Activated CD4-positive, alpha-beta T cell treated with anti-CD3 and anti-CD28 coated beads for 36 hours (primary cell): ENCODE results near the gene PCDHB3. TPM values are rescaled to one million over a fixed set of nuclear protein-coding genes. Genes with fewer than 3 reads are reported as not detected.
"Not testable (repeated sequence)": the region's sequence is repeated elsewhere in the genome, so short reads cannot be mapped to it uniquely, and the experiment has no call there.

Experiments
- ATAC-seq: fragments of 200-7000 bp; cut with Tn5 transposase; one replicate; pipeline ENCODE4 v1.10.0; 2021; ENCODE audit warnings: mild to moderate bottlenecking, moderate library complexity
- CTCF ChIA-PET: fragments of 350-600 bp; sonication (Branson Sonifier 250); formaldehyde crosslinking; loops from one replicate; lab custom pipeline; 2021; ENCODE audit warnings: antibody characterized with exemption; lab: Charles Lee
- POLR2A ChIA-PET: fragments of 350-600 bp; sonication (Branson Sonifier 250); formaldehyde crosslinking; loops from one replicate; lab custom pipeline; 2021; ENCODE audit warnings: antibody characterized with exemption, inconsistent platforms; lab: Charles Lee
- DNase-seq: peaks from one replicate; pipeline ENCODE4 v3.0.0-alpha.2; 2020
- H3K27ac Mint-ChIP-seq: one replicate; pipeline ENCODE4 v1.8.0; 2021; ENCODE audit warnings: mixed read lengths
- H3K27me3 Mint-ChIP-seq: one replicate; pipeline ENCODE4 v1.8.0; 2021; ENCODE audit warnings: mixed read lengths
- H3K36me3 Mint-ChIP-seq: one replicate; pipeline ENCODE4 v1.8.0; 2021; ENCODE audit warnings: low read depth, mixed read lengths
- H3K4me1 Mint-ChIP-seq: one replicate; pipeline ENCODE4 v1.8.0; 2021; ENCODE audit warnings: mixed read lengths
- H3K4me3 Mint-ChIP-seq: one replicate; pipeline ENCODE4 v1.8.0; 2021; ENCODE audit warnings: mild to moderate bottlenecking, moderate library complexity, mixed read lengths
- H3K9me3 Mint-ChIP-seq: one replicate; pipeline ENCODE4 v1.8.0; 2021; ENCODE audit warnings: low read depth, mixed read lengths
- intact Hi-C, 2 experiments: fragments of 100-400 bp; cut with DNase I in 1 of 2; cut with micrococcal nuclease in 1 of 2; formaldehyde crosslinking; loops; one replicate each; pipeline versions ENCODE4 v1.14.2 to v1.15.1; 2022 to 2024; cut with DNase I, micrococcal nuclease
- total RNA-seq, 2 experiments: library from RNA; stranded (reverse); gene quantifications; one replicate each; pipeline ENCODE4 v1.2.3, GENCODE V29; 2021

Gene PCDHB3
- total RNA-seq, 2 experiments from 2014 or later: not detected

GRCh38 chr5:141101059-141101458, 786 bp downstream of the PCDHB3 start:
- no peak for ATAC-seq
- H3K27me3 Mint-ChIP-seq: peaks cover 33% of the 10 kb centered on the region
- CTCF ChIA-PET: interaction anchor here (0.7 kb wide), 2 partner anchors 25 to 123 kb away, joined by 3 read pairs; no protein-coding TSS in a partner anchor

GRCh38 chr5:141102070-141102469, 1.8 kb downstream of the PCDHB3 start:
- POLR2A ChIA-PET, DNase-seq, CTCF ChIA-PET, H3K4me1 Mint-ChIP-seq, H3K27ac Mint-ChIP-seq, ATAC-seq, H3K4me3 Mint-ChIP-seq, H3K36me3 Mint-ChIP-seq: not testable (repeated sequence)
- Mint-ChIP-seq H3K9me3 (peaks cover 18% of the 10 kb centered on the region), H3K27me3 (peaks cover 33% of the 10 kb centered on the region)
- intact Hi-C loops: loop anchor here in 1 of 2 experiments (10.0 kb wide), 1 partner anchor 243 kb away; the partner anchor contains the start of gene PCDHGA3

More at GRCh38 chr5:141101059-141101458, 786 bp downstream of the PCDHB3 start:
- H3K27ac Mint-ChIP-seq: no peak overlapping the region
- POLR2A ChIA-PET: no interaction called here
- no peak for DNase-seq
- H3K4me3 Mint-ChIP-seq: no peak overlapping the region
- H3K36me3 Mint-ChIP-seq: peaks cover 10% of the 10 kb centered on the region
- intact Hi-C loops: loop anchor here in 1 of 2 experiments (10.0 kb wide), 1 partner anchor 244 kb away; the partner anchor contains the start of gene PCDHGA3
- no peaks in the 10 kb centered on the region for H3K4me1 Mint-ChIP-seq
- H3K9me3 Mint-ChIP-seq: peaks cover 18% of the 10 kb centered on the region

DNA sequence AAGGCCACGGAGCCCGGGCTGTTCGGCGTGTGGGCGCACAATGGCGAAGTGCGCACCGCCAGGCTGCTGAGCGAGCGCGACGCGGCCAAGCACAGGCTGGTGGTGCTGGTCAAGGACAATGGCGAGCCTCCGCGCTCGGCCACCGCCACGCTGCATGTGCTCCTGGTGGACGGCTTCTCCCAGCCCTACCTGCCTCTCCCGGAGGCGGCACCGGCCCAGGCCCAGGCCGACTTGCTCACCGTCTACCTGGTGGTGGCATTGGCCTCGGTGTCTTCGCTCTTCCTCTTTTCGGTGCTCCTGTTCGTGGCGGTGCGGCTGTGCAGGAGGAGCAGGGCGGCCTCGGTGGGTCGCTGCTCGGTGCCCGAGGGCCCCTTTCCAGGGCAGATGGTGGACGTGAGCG, 2.2 kb downstream of the PCDHB3 start:
- intact Hi-C loops: loop anchor here in 1 of 2 experiments (10.0 kb wide), 1 partner anchor 242 kb away; the partner anchor contains the start of gene PCDHGA3
- Mint-ChIP-seq H3K27me3 (peaks cover 35% of the 10 kb centered on the region), H3K9me3 (peaks cover 18% of the 10 kb centered on the region)
- H3K4me1 Mint-ChIP-seq, ATAC-seq, H3K27ac Mint-ChIP-seq, H3K36me3 Mint-ChIP-seq, CTCF ChIA-PET, H3K4me3 Mint-ChIP-seq, POLR2A ChIA-PET, DNase-seq: not testable (repeated sequence)

GRCh38 chr5:141105350-141105749, 5.1 kb downstream of the PCDHB3 start:
- ChIA-PET POLR2A (no interaction called here), CTCF (no interaction called here)
- Mint-ChIP-seq H3K36me3 (peaks cover 7% of the 10 kb centered on the region), H3K27me3 (peaks cover 22% of the 10 kb centered on the region), H3K27ac (no peak overlapping the region), H3K4me3 (no peak overlapping the region), H3K9me3 (peaks cover 10% of the 10 kb centered on the region), H3K4me1 (no peaks in the 10 kb centered on the region)
- ATAC-seq (no peak), DNase-seq (no peak)
- intact Hi-C loops: loop anchor here in 1 of 2 experiments (10.0 kb wide), 1 partner anchor 239 kb away; the partner anchor contains the start of gene PCDHGA3

GRCh38 chr5:141119250-141119649, 19.0 kb downstream of the PCDHB3 start:
- intact Hi-C loops: no loop called here
- DNase-seq (no peak), ATAC-seq (no peak)
- Mint-ChIP-seq H3K36me3 (no peaks in the 10 kb centered on the region), H3K9me3 (peaks cover 19% of the 10 kb centered on the region), H3K4me3 (no peak overlapping the region), H3K27ac (no peak overlapping the region), H3K27me3 (peaks cover 21% of the 10 kb centered on the region), H3K4me1 (no peaks in the 10 kb centered on the region)
- POLR2A ChIA-PET: no interaction called here
- CTCF ChIA-PET: no interaction called here

DNA sequence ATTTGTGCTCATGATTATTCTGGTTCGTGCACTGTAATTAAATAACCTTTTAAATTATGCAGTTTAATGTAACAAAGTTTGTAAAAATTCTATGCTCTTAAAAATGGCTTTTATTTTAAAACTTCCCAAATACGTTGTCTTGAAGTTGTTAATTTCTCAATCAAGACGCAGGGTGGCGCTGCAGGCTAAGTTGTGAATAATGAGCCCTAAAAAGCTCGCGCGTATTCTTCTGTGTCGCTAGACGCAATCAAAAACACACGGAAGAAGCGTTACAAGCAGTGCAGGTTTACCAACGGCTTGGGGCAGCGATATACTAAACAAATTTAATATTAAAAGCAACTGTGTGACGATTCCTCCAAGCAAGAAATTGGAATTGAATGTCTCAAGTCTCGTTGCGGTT, 21.3 kb downstream of the PCDHB3 start, which contains the start of gene PCDHB4:
Gene PCDHB4, plus strand, starts transcription at position 256 of the 400 bp plus-strand sequence. CDS start 181 bp downstream, outside the sequence.
- intact Hi-C loops: no loop called here
- ATAC-seq: no peak

DNA sequence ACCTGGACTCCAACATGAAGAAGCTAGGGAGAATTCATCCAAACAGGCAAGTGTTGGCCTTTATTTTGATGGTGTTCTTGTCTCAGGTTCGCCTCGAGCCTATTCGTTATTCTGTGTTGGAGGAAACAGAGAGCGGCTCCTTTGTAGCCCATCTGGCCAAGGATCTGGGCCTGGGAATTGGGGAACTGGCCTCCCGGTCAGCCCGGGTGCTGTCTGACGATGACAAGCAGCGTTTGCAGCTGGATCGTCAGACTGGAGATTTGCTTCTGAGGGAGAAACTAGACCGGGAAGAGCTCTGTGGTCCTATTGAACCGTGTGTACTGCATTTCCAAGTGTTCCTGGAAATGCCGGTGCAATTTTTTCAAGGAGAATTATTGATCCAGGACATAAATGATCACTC, 21.7 kb downstream of the PCDHB3 start:
- ChIA-PET CTCF (interaction anchor here (0.6 to 1.2 kb wide), 3 partner anchors 13 to 401 kb away, joined by 3 to 5 read pairs (median 4); partner anchors contain the start of gene PCDHB5), POLR2A (no interaction called here)
- ATAC-seq: no peak
- no peaks in the 10 kb centered on the region for H3K36me3 Mint-ChIP-seq
- no peaks in the 10 kb centered on the region for H3K9me3 Mint-ChIP-seq
- H3K27ac Mint-ChIP-seq: no peak overlapping the region
- H3K4me3 Mint-ChIP-seq: no peak overlapping the region
- intact Hi-C loops: no loop called here
- H3K4me1 Mint-ChIP-seq: no peaks in the 10 kb centered on the region
- no peak for DNase-seq
- peaks cover 22% of the 10 kb centered on the region for H3K27me3 Mint-ChIP-seq

More for the DNA sequence above, 21.3 kb downstream of the PCDHB3 start, which contains the start of gene PCDHB4:
- H3K27ac Mint-ChIP-seq: no peak within 1 kb of the TSS
- H3K4me3 Mint-ChIP-seq: no peak within 1 kb of the TSS
- H3K27me3 Mint-ChIP-seq: peaks cover 21% of the 10 kb centered on the region
- H3K36me3 Mint-ChIP-seq: no peaks in the 10 kb centered on the region
- peaks cover 3% of the 10 kb centered on the region for H3K9me3 Mint-ChIP-seq
- no peaks in the 10 kb centered on the region for H3K4me1 Mint-ChIP-seq
- ChIA-PET POLR2A (no interaction called here), CTCF (interaction anchor here (1.2 kb wide), 1 partner anchor 13 kb away, joined by 4 read pairs; the partner anchor contains the start of gene PCDHB5)
- DNase-seq: peak; percentile 51

DNA sequence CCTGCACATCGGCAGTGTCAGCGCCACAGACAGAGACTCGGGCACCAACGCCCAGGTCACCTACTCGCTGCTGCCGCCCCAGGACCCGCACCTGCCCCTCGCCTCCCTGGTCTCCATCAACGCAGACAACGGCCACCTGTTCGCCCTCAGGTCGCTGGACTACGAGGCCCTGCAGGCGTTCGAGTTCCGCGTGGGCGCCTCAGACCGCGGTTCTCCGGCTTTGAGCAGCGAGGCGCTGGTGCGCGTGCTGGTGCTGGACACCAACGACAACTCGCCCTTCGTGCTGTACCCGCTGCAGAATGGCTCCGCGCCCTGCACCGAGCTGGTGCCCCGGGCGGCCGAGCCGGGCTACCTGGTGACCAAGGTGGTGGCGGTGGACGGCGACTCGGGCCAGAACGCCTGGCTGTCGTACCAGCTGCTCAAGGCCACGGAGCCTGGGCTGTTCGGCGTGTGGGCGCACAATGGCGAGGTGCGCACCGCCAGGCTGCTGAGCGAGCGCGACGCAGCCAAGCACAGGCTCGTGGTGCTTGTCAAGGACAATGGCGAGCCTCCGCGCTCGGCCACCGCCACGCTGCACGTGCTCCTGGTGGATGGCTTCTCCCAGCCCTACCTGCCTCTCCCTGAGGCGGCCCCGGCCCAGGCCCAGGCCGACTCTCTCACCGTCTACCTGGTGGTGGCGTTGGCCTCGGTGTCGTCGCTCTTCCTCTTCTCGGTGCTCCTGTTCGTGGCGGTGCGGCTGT, 23.3 kb downstream of the PCDHB3 start:
- intact Hi-C loops, H3K36me3 Mint-ChIP-seq, H3K4me3 Mint-ChIP-seq, ATAC-seq, DNase-seq, H3K27ac Mint-ChIP-seq, H3K9me3 Mint-ChIP-seq, CTCF ChIA-PET, H3K4me1 Mint-ChIP-seq, POLR2A ChIA-PET: not testable (repeated sequence)
- peaks cover 26% of the 10 kb centered on the region for H3K27me3 Mint-ChIP-seq

DNA sequence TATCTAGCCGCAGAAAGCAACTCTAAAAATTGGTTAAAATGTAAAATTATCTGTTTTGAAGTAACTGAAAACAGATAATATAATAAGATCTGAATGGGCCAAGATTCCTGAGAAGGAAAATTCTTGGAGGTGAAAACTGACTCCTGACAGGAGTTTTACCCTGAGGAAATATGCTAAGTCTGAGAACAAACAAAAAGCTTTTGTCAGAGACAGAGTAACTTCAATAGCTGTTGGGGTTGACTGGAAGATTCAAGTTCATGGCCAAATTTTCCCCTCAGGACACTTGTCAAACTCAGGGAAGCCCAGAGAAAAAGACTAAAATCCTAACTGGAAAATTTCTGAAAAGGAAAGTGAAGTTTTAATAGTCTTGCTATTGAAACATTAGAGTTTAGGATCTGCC, 27.0 kb downstream of the PCDHB3 start:
- intact Hi-C loops: no loop called here
- no peaks in the 10 kb centered on the region for H3K4me1 Mint-ChIP-seq
- H3K27me3 Mint-ChIP-seq: peaks cover 25% of the 10 kb centered on the region
- no peak overlapping the region for H3K4me3 Mint-ChIP-seq
- peaks cover 2% of the 10 kb centered on the region for H3K9me3 Mint-ChIP-seq
- H3K36me3 Mint-ChIP-seq: no peaks in the 10 kb centered on the region
- H3K27ac Mint-ChIP-seq: no peak overlapping the region
- DNase-seq: no peak
- ChIA-PET CTCF (no interaction called here), POLR2A (no interaction called here)
- no peak for ATAC-seq

DNA sequence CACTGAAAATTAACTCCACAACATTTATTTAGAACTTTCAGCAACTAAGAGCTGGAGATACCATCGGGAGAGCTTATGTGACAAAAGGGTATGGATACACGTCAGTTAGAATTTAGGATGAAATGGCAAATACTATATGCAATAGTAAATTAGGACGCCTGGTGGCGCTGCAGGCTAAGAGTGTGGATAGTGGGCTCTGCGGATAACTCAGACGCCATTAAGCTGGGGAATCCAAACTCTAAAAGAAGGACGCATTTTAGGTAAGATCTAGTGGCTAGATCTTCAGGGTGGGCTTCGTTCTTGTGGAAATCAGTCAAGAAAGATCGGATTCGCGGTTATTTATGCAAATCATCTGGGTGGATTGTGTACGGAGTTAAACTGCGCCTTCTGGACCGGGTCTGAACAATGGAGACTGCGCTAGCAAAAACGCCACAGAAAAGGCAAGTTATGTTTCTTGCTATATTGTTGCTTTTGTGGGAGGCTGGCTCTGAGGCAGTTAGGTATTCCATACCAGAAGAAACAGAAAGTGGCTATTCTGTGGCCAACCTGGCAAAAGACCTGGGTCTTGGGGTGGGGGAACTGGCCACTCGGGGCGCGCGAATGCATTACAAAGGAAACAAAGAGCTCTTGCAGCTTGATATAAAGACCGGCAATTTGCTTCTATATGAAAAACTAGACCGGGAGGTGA, 34.9 kb downstream of the PCDHB3 start, which contains the start of gene PCDHB5:
Gene PCDHB5, plus strand, starts transcription at position 177 of the 688 bp plus-strand sequence. Its CDS starts 229 bp downstream, at position 406.
- intact Hi-C loops: no loop called here
- CTCF ChIA-PET: interaction anchor here (0.6 to 1.1 kb wide), 4 partner anchors 13 to 235 kb away, joined by 3 to 4 read pairs (median 3); partner anchors contain the start of genes PCDHB4 and PCDHGB3
- peaks cover 9% of the 10 kb centered on the region for H3K4me1 Mint-ChIP-seq
- peaks cover 11% of the 10 kb centered on the region for H3K36me3 Mint-ChIP-seq
- ATAC-seq (no peak), DNase-seq (peak; percentile 38)
- H3K4me3 Mint-ChIP-seq: peak within 1 kb of the TSS; percentile 11
- H3K27me3 Mint-ChIP-seq: peaks cover 32% of the 10 kb centered on the region
- no peak within 1 kb of the TSS for H3K27ac Mint-ChIP-seq
- peaks cover 28% of the 10 kb centered on the region for H3K9me3 Mint-ChIP-seq
- POLR2A ChIA-PET: no interaction called here

GRCh38 chr5:141135718-141136266, 35.5 kb downstream of the PCDHB3 start:
- ATAC-seq: no peak
- intact Hi-C loops: no loop called here
- no peak overlapping the region for H3K4me3 Mint-ChIP-seq
- DNase-seq: no peak
- H3K27me3 Mint-ChIP-seq: peaks cover 29% of the 10 kb centered on the region
- H3K36me3 Mint-ChIP-seq: peaks cover 11% of the 10 kb centered on the region
- no peak overlapping the region for H3K27ac Mint-ChIP-seq
- ChIA-PET CTCF (interaction anchor here (0.6 to 1.1 kb wide), 4 partner anchors 14 to 234 kb away, joined by 3 to 4 read pairs (median 3); partner anchors contain the start of genes PCDHB4 and PCDHGB3), POLR2A (no interaction called here)
- peaks cover 9% of the 10 kb centered on the region for H3K4me1 Mint-ChIP-seq
- H3K9me3 Mint-ChIP-seq: peaks cover 28% of the 10 kb centered on the region
